BLaER1 treated with 17β-estradiol and CSF1 and Interleukin-3, amounts not matched to agents 10 nM and 100 nM (cell line): ENCODE results near the gene SFRP2.
A peak's percentile ranks its signal among the peaks of the same experiment; 100 is the strongest.

Experiments
- H3K27ac ChIP-seq, 11 experiments: shearing (Covaris generic); formaldehyde crosslinking; 2 replicates each; pipeline ENCODE4 v1.8.1; 2022
- H3K27me3 ChIP-seq, 11 experiments: shearing (Covaris generic); formaldehyde crosslinking; 2 replicates each; pipeline ENCODE4 v1.8.1; 2022
- H3K36me3 ChIP-seq, 11 experiments: shearing (Covaris generic); formaldehyde crosslinking; 2 replicates each; pipeline ENCODE4 v1.8.1; 2022
- H3K4me1 ChIP-seq, 10 experiments: shearing (Covaris generic); formaldehyde crosslinking; 2 replicates each; pipeline ENCODE4 v1.8.1; 2022
- H3K4me2 ChIP-seq, 11 experiments: shearing (Covaris generic); formaldehyde crosslinking; 2 replicates each; pipeline ENCODE4 v1.8.1; 2022
- H3K4me3 ChIP-seq, 10 experiments: shearing (Covaris generic); formaldehyde crosslinking; 2 replicates each; pipeline ENCODE4 v1.8.1; 2022
- H3K9ac ChIP-seq, 11 experiments: shearing (Covaris generic); formaldehyde crosslinking; 2 replicates each; pipeline ENCODE4 v1.8.1; 2022
- H3K9me3 ChIP-seq, 11 experiments: shearing (Covaris generic); formaldehyde crosslinking; replicated peaks in 1 of 11; 2 replicates each; pipeline ENCODE4 v1.8.1; 2022
- H4K20me1 ChIP-seq, 11 experiments: shearing (Covaris generic); formaldehyde crosslinking; 2 replicates each; pipeline ENCODE4 v1.8.1; 2022
- Cebpa-rat ChIP-seq, 11 experiments: shearing (Covaris generic); IDR thresholded peaks; 2 replicates each; pipeline ENCODE4 v1.8.1; 2022

SFRP2 gene

GRCh38 chr4:153731239-153731638 is 57.6 kb downstream of the SFRP2 start:
- TF ChIP-seq Cebpa-rat (IDR thresholded peaks at IDR 0.05) = no peak
- Histone ChIP-seq H3K4me1 (peaks cover 64 to 98% (median 80%) of the 10 kb centered on the region in 10 experiments), H3K4me3 (no peak overlapping the region; a peak in 1 of 20 replicates), H3K4me2 (peak overlapping the region; percentile 58 to 91 (median 83); a peak in 21 of 22 replicates), H3K36me3 (no peaks in the 10 kb centered on the region), H3K9ac (peak overlapping the region in 4 of 11 experiments; percentile 20 to 64 (median 40); a peak in 4 of 22 replicates), H3K27ac (peak overlapping the region; percentile 42 to 81 (median 74); a peak in 19 of 22 replicates), H3K27me3 (no peaks in the 10 kb centered on the region), H4K20me1 (no peaks in the 10 kb centered on the region), H3K9me3 (peaks cover 0 to 16% (median 10%) of the 10 kb centered on the region in 11 experiments; a peak in 10 of 22 replicates)
